A549 (cell line): ENCODE measurements around the gene ADGRF4.

Experiments
- CBX2 ChIP-seq: fragments of 200-600 bp; sonication (generic); IDR thresholded peaks from 2 replicates; pipeline ENCODE4 v1.6.1; 2016; ENCODE audit warnings: low read depth, mild to moderate bottlenecking, borderline replicate concordance
- CTCF ChIP-seq: fragments of >200 bp; sonication (Bioruptor Twin); formaldehyde crosslinking; IDR thresholded peaks from 3 replicates; pipeline ENCODE4 v1.5.1; 2016
- EHF ChIP-seq: fragments of 250-450 bp; sonication (Bioruptor Pico); IDR thresholded peaks from 2 replicates; pipeline ENCODE4 v1.5.0; 2020; ENCODE audit warnings: mild to moderate bottlenecking
- MAFK ChIP-seq: fragments of 450-650 bp; IDR thresholded peaks from 2 replicates; pipeline ENCODE4 v1.6.1; 2014; ENCODE audit not compliant: partially characterized antibody
- NR3C1 ChIP-seq: fragments of >200 bp; sonication (Bioruptor Twin); formaldehyde crosslinking; IDR thresholded peaks from 3 replicates; pipeline ENCODE4 v1.6.1; 2017
- POLR2A ChIP-seq: IDR thresholded peaks from 2 replicates; pipeline ENCODE4 v1.6.1; 2012; ENCODE audit warnings: mild to moderate bottlenecking, low read length
- SMC3 ChIP-seq: fragments of >200 bp; sonication (Bioruptor Twin); formaldehyde crosslinking; IDR thresholded peaks from 3 replicates; pipeline ENCODE4 v1.6.1; 2018; ENCODE audit warnings: inconsistent platforms

- TF ChIP-seq NR3C1, result no peak
- TF ChIP-seq CTCF, result no peak
- TF ChIP-seq CBX2, result no peak
- TF ChIP-seq SMC3, result no peak
- TF ChIP-seq POLR2A, result no peak
- TF ChIP-seq EHF (CRISPR knock-in tag), result no peak
- no peak for TF ChIP-seq MAFK
These were observed 54.4 kb downstream of the ADGRF4 start for GRCh38 chr6:47752801-47753200.
